DMS53 treated with DMSO at 0.1 percent for 48 hours (cell line): ENCODE data around the gene SLC38A10.
A peak's percentile ranks its signal among the peaks of the same experiment; 100 is the strongest.

Source experiments
- DNase-seq: peaks from one replicate; lab custom pipeline; 2025; ENCODE audit not compliant: unreplicated experiment; lab: John Stamatoyannopoulos, UW

Gene SLC38A10

DNA sequence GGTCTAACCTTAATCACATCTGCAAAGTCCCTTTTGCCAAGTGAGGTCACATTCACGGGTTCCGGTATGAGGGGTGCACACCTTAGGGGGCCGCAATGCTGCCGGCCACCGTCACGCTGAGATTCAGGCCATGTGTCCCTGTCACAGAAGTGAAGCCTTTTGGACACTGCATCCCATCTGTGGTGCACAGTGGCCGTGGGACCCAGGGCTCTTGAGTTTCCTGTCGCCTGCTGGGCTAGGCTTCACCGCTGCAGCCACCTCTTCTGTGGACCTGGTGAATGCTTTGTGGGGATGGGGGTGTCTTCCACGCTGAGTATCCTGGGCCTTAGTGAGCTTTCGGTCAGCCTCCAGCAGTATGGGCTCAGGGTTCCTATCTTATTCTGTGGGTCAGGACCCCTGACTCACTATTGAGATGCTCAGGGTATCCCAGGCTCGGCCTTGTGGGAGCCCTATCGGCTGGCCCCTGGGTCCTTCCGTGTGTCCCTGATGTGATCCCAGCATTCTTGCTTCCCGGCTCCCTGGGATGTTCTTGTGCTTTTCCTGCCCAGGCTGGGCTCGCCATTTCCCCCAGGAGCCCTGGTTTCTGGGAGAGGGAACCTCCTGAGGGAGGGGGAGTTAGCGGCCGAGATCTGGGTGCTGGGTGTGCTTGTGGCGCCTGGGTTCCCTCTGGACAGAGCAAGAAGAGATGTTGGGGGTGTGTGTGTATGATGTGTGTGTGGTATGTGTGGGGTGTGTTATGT is 4.9 kb upstream of the SLC38A10 start:
- no peak for DNase-seq

DNA sequence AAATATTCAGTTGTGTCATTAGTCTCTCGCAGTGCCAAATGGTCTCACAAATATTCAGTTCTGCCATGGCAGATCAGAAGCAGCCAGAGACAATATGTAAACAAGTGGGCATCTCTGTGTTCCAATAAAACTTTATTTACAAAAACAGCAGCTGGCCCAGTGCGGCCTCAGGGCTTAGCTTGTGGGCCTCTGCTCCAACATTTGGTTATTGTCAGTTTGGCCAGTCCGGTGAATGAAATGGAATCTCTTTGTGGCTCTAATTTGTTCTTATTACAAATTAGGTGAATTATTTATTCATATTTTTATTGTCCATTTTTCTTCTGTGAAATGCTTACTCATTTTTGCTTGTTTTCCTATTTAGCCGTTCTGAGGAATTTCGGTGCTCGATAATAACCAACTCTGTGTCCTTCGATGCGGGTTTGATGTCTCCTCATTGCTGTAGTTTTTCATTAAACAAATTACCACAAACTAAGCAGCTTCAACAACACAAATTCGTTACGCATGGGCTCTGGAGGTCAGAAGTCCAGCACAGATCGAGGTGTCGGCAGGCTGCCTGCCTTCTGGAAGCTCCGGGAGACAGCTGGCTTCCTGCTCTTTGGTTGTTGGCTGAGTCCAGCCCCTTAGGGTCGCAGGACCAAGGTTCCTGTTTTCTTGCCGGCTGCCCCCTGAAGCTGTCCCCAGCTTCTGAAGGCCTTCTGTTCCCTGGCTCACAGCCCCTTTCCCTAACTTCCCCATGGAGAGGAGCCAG is 4.1 kb upstream of the SLC38A10 start:
- DNase-seq, result no peak

DNA sequence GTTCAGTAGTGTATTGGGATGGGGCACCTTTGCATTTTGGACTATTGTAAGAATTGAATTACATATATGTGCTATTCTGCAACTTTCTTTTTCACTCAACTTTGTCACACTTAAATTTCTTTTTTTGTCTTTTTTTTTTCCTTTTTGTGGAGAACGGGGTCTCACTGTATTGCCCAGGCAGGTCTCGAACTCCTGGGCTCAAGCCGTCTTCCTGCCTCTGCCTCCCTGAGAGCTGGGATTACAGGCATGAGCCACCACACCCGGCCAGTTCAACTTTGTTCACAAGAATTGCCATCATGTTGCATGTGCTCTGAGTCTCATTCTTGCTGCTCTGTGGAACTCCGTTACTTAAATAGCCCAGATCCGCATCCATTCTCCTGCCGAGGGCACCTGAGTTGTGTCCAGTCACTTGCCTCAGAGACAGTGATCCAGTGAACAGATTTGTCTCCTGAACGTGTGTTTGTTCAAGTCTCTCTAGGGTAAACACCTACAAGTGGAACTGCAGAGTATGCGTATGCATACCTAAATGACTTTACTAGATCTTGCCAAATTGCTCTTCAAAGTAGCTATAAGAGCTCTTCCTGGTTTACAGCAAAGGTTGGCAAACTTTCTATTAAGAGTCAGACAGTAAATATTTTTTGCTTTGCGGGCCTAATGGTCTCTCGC is 3.4 kb upstream of the SLC38A10 start:
- DNase-seq, result peak; percentile 32

DNA sequence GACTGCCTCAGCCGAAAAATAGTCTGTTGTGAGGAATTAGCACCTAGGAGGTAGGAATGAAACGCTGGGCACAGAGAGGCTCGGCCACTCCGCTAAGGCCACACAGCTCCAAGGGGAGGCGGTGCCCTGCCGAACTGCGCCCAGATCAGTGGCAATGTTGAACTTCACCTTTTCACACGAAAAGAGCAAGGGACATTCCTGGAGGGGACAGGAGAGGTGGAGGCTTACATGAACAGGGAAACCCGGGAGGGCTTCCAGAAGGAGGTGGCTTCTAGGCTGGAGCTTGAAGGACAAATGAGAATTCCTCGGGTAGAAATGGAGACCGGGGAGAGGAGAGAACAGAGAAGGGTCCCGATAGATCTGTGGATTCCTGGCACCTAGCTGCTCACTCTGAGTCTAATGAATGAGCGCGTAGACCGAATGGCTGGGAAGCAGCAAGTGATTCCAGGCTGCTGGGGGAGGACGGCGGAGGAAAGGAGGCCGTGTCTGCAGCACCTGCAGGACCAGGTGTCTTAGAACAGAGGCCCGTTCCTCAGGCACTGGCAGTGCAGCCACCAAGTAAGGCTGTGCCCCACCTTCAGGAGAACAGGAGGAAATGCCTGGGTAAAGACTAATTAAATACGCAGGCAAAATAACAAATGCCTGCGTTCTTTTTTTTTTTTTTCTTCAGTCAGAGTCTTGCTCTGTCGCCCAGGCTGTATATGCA is 722 bp upstream of the SLC38A10 start:
- DNase-seq, result peak; percentile 58

DNA sequence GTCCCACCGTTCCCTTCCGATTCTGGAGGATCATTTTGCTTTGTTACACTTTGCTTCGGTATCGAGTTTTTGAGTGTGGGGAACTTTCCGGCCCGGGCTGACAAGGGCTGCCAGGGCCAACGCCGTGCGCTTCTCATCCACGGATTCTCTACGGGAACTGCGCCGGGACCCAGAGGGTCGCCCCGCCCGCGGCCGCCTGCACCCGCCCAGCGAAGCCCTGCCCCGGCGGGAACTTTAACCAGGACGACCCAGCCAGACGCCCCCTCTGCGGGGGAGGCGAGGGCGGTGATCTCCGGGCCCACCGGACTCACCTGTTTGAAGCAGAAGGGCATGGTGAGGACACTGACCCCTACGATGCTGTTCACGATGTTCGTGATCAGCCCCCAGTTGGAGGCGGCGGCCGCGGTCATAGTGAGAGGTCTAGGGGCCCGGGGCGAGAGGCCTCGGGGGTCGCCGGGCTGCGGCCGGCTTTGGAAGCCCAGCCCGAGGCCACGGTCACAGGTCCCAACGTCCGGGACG is 536 bp downstream of the SLC38A10 start:
- DNase-seq, result peak; percentile 9

DNA sequence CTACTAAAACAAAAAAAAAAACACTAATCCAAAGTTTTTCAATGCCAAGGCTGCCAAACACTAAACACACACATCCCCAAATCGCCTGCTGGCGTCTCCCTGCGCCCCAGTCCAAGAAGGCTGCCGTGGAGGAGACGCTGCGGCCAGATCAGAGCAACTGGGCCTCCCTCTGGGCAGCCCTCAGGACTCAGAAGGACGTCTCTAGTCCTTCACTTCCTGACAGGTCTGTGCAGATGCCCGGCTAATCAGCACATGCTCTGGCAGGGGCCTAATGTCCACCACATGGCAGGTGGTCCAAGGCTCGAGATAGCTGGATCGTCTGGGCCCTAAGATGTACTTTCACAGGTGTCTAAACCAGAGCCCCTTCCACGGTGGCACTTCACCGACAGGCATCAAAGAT is 2.7 kb downstream of the SLC38A10 start:
- no peak for DNase-seq

DNA sequence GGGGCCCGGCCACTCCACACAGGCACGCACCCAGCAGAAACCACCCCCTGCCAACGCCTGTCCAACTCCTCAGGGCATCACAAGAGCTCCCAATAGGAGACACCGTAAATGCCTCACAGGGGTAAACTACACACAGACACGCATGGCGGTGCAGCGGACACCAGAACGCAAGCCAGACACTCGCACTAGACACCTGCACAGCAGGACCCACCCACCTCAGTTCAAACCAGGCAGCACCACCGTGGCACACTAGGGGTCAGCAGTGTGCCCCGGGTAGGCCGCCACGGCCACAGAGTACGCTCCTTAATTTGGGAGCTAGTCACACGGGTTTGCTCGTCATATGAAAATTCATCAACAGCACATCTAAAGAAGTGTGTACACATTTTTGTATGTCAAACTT is 3.4 kb downstream of the SLC38A10 start:
- no peak for DNase-seq

DNA sequence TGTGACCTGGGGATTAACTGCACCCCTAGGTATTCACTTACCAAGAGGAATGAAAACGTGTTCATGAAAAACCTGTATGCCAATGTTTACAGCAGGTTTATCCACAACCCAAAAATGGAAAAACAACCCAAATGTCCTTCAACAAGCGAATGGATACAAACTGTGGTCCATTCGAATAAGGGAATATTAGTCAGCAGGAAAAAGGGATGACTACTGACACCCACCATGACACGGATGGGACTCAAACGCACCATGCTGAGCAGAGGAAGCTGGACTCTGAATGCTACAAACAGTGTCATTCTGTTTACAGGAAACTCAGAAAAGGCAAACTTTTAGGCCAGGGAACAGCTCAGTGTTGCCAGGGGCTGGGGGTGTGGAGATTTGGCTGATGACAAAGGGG is 4.9 kb downstream of the SLC38A10 start:
- no peak for DNase-seq

DNA sequence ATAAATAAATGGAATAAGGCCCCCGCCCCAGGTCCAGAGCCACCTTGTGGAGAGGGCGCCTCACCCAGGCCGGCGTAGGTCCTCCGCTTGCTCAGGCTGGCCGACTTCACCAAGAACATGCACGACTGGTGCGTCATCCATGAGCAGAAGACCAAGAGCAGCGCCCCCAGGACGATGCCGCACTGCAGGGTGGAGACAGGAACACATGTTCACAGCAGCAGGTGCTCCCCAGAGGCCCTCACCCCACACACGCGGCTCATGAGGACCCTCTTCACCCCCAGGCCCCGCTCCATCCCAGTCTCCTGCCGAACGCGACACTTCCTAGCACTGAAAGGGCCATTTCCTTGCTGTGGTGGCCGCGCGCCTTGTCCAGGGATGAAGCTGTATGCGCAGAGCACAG is 5.5 kb downstream of the SLC38A10 start:
- no peak for DNase-seq

DNA sequence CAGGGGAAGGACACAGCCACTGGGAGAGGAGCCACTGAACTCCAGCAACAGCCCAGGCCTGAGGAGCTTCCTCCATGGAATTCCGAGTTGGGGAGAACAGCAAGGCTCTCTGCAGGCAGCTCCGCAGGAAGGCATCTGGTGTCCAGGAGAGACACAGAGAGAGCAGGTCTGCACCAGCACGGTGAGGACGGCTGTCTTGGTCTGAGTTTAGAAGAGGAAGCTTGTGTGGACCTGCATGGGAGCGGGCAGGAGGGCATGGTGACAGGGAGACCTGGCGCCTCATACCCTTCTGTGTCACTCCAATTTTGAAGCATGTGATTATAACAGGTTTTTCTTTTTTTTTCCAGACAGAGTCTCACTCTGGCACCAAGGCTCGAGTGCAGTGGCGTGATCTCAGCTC is 6.4 kb downstream of the SLC38A10 start:
- no peak for DNase-seq

DNA sequence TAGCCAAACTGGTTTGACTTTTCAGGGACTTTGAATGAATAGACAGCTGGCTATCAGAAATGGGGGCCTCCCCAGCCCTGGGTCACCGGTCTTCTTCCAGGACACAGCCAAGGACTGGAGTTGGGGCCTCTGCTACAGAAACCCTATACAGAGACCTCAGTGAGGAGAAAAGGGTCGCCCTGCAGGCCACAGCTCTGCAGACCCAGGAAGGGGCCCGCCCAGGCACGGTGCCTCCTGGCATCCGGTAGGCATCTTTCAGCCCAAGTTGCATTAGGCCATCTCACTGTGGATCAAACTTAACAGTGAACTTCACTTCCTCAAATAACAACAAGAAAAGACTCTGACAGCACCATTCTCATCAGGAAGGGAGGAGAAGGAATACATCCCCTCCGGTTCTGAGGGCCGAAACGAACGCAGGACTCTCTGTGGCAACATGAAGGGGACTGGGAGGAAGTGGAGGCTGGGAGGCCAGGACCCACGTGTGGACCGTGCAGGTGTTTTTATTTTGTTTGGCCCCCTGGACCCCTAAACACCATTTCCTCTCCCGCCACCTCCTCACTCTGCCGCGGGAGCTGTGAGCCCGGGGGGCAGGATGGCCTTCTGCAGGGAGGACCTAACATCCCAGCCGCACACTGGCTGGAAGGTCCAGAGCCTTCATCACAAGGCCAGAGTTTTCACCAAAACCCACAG is 7.2 kb downstream of the SLC38A10 start:
- DNase-seq, result no peak

DNA sequence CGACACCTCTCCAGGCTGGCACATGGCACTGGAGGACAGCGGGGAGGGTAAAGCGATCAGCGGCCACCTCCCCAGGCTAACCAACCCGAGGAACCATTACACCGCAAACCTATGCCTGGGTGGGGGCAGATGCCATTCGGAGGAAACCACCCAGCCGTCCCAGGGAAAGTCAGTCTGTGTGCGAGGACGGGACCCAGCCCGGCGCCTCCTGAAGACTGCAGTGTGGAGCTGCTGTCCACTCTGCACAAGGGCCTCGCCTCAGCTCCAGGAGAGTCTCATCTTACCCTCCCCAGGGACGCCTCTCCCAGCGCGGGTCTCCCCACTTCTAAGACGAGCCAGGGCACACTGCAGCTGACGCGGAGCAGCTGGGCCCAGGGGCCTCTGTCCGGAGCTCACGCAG is 8.0 kb downstream of the SLC38A10 start:
- no peak for DNase-seq

DNA sequence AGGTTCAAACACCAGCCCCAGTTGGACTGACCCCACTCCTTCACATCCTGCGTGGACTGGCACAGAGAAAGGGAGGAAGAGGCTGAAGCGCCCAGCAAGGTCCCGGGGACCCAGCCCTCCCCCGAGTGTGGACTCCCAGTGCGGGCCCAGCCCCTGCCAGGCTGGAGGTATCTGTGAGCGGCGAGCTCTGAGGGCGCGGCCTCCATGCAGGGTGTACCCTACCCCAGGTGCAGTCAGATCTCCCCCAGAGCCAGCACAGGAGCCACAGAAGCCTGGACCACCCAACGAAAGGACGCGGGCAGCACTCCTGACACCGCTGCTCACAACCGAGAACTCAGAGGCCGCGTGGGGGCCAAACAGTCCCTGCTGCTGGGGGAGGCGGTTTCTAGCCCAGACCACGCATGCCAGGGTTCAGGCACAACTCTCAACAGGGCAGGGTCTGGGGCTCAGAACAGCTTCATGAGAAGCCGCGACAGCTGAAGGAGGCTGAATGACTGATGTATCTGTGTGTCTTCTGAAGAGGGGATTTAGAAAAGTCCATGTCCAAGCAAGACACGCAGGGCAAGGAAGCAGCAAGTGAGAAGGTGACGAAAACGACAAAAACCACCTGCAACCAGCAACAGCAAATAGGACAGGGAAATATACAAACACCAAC is 8.5 kb downstream of the SLC38A10 start:
- no peak for DNase-seq

DNA sequence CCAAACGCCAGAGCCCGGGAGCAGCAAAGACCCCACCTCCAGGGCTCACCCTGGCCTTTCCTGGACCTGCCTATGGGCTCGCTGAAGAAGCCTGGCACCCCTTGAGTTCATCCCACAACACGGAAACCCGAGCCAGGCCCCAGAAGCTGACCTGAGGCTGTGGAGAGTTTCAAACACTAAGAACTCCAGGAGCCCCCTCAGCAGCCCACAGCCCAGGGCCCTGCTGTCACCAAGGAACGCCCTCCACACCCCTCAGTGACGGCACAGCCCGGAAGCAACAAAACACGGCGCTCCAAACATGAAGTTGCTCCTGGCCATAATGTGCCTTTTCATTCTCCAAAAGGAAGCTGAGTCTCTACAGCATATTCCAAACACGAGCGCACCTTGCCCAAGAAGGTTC is 9.2 kb downstream of the SLC38A10 start:
- no peak for DNase-seq

DNA sequence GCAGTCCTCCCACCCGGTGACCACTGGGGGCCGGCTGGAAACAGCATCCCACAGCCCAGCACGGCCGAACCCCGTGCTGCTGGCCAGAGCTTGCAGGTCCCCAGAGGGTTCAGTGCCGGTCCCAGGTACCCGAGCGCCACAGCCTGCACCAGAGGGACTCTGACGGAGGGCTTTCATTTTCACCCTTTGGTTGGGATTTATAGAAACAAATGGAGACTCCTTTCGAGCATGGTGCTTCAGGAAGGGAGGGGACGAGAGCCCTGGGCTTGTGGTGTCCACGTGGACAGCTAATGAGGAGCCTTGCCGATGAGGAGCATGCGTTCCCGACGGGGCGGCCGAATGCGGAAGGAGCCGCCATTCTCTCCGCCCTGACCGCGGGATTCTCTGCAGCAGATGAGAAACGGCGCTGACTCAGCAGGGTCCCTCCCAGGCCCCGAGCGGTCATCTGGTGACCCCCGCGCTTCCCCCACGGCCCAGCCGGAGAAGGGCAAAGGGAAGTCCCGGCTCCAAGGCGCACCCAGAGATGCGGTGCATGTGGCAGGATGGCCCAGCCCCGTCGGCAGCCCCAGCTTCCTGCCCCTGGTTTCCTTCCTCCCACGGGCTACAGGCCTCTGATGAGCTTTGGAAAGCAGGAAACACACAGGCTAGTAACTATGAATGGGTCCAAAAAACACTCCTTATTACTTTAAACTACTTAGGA is 9.8 kb downstream of the SLC38A10 start:
- DNase-seq, result no peak

DNA sequence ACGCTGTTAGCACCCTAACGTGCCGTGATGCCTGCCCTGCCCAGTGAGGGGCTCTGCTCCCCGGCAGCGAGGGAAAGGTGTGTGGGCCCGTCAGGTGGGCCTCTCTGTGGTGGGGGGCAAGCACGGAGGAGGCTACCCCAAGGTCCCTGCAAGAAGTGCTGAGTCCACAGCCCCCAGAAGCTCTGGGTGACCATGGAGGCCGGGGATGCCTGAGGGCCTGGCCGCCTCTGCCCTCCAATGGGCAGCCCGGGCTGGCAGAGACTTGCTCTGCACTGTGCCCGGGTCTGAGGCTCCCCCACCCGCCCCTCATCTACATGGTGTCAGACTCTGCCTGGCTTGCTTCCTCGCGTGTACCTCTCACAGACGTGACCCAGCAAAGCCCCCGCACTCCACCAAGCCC is 12.2 kb downstream of the SLC38A10 start:
- no peak for DNase-seq

DNA sequence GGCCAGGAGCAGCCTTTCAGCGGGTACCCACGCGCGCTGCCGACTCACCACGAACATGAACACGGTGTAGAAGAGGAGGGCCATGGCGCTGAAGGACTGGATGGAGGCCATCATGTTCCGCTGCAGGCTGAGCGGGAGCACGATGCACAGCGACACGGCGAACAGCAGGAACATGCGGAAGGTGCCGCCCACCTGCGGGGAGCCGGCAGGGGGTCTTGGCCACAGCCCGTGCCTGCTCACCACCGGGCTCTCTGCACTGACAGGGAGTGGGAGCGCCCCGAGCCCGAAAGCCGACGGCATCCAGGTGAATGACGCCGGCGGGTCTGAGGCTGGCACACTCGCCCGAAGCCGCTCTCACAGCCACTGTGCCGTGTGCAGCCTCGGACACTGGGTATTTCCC is 13.0 kb downstream of the SLC38A10 start:
- no peak for DNase-seq

DNA sequence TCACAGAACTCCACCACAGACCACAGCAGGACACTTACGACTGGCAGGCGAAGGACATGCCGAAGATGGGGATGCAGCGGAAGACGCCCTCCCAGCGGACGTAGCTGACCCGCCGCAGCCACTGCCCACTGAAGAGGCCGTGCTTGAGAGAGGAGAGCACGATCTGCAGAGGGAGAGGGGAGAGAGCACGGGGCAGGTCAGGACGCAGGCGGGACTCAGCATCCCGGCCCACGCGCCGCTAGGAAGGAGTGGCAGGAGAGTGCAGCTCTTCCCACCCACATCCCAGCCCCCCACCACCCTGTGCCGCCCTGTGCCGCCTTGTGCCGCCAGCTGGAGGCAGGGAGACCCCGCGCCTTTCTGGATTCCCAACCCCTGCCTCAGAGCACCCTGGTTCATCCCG is 14.5 kb downstream of the SLC38A10 start:
- DNase-seq, result no peak
